ENCODE measurements around the gene KCNRG. TPM values are rescaled to one million over a fixed set of nuclear protein-coding genes. Genes with fewer than 3 reads are reported as not detected.

Gene KCNRG, protein sequence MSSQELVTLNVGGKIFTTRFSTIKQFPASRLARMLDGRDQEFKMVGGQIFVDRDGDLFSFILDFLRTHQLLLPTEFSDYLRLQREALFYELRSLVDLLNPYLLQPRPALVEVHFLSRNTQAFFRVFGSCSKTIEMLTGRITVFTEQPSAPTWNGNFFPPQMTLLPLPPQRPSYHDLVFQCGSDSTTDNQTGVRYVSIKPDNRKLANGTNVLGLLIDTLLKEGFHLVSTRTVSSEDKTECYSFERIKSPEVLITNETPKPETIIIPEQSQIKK
- total RNA-seq (2022; extraction: Qiagen RNA extraction; ENCODE audit: low read depth): 0.41 to 1.0 TPM (median 0.59 TPM) in 5 replicates

DNA sequence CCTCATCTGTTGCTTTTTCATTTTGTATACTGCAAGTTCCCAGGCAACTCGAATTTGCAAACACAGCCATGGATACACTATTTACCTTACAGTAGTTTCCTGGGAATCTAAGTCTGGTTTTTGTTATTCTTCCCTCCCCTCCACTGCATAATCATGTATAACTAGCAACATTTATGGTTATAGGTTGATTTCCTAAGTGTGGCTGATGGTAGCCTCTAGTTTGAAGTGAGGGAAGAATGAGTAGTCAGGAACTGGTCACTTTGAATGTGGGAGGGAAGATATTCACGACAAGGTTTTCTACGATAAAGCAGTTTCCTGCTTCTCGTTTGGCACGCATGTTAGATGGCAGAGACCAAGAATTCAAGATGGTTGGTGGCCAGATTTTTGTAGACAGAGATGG lies at the start of gene KCNRG:
TSS of gene KCNRG (plus strand) at position 187 of the 400 bp plus-strand sequence. CDS start at position 237, 50 bp downstream.

DNA sequence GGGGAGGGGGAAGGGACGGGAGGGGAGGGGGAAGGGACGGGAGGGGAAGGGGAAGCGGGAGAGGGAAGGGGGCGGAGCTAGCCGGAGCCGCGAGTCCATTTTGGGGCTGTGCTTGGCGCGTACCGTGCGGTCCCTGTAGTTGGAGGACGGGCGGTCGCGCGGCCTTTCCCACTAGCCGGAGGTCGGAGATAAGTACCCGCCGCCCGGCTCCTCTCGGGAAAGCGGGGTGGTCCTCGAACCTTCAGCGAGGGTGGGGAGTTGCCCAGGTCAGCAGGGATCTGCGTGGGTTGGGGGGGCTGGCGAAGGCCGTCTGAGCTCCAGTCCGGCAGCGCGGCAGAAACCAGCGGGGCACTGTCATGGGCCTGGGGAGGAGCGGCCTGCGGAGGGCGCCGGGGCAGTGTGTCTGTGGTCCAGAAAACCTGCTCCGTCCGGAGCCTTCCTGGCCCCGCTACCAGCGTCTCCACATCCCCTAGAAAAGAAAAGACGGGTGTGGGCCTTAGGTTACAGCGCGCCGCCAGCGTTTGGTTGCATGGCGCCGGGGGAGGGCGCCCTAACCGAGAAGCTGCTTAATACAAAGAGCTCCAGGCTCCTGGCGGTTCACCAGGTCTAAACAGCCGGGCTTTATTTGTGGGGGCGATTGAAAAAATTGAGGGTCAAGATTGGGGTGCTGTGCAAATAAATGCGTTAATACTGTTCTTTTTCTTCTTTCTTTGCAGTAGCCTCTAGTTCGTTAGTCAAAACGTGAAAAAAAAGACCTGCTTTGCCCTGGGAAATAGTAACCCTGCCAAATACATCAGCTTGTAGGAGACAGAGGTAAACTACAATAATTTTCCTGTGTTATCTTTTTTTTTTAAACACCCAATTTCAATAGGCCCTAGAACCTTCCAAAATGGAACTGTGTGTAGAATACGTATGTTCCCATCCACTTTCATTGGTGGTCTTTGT lies 18.0 kb upstream of the KCNRG start, which contains the start of gene TRIM13:
TSS of gene TRIM13 (plus strand) at position 92 of the 945 bp plus-strand sequence. CDS start 14,899 bp downstream, outside the sequence.

Other genes with a start within 250 kb of the KCNRG start
- gene KPNA3, start 222.8 kb upstream of the KCNRG start, total RNA-seq (2022; extraction: Qiagen RNA extraction; ENCODE audit: low read depth): 19.7 to 33.3 TPM (median 28.2 TPM) in 5 replicates
- gene SPRYD7, start 79.1 kb upstream of the KCNRG start, total RNA-seq (2022; extraction: Qiagen RNA extraction; ENCODE audit: low read depth): 9.1 to 12.9 TPM (median 10.5 TPM) in 5 replicates
- gene TRIM13, start 18.4 kb upstream of the KCNRG start, total RNA-seq (2022; extraction: Qiagen RNA extraction; ENCODE audit: low read depth): 13.8 to 16.1 TPM (median 15.2 TPM) in 5 replicates

Measured in A549 treated with ZK216348 at 1 μM for 4 hours (cell line).